GM19372 (cell line): ENCODE measurements around the gene ADA.
"Not testable (repeated sequence)": the region's sequence is repeated elsewhere in the genome, so short reads cannot be mapped to it uniquely, and the experiment has no call there.

Source experiments
- ATAC-seq: cut with Tn5 transposase; IDR thresholded peaks from one replicate; pipeline ENCODE4 v1.9.1; 2021; ENCODE audit warnings: mild to moderate bottlenecking, low read depth, moderate library complexity; ENCODE audit not compliant: unreplicated experiment

The ADA gene

GRCh38 chr20:44651684-44652423 lies at the start of gene ADA:
ADA (minus strand) TSS chr20:44651699; CDS start chr20:44651607, 92 bp downstream.
- no peak for ATAC-seq

GRCh38 chr20:44700306-44700705 lies 48.8 kb upstream of the ADA start:
- ATAC-seq, result no peak

GRCh38 chr20:44698351-44698750 lies 46.9 kb upstream of the ADA start:
- no peak for ATAC-seq

GRCh38 chr20:44697041-44697440 lies 45.5 kb upstream of the ADA start:
- ATAC-seq, result not testable (repeated sequence)

- no peak for ATAC-seq
These were observed 44.8 kb upstream of the ADA start for GRCh38 chr20:44696315-44696714.

- ATAC-seq, result no peak
These were observed 44.3 kb upstream of the ADA start for GRCh38 chr20:44695674-44696300.

- ATAC-seq, result no peak
These were observed 43.8 kb upstream of the ADA start for GRCh38 chr20:44695295-44695673.

GRCh38 chr20:44694159-44694558 lies 42.7 kb upstream of the ADA start:
- no peak for ATAC-seq

- ATAC-seq, result no peak
These were observed 42.1 kb upstream of the ADA start for GRCh38 chr20:44693627-44694026.

GRCh38 chr20:44692932-44693480 lies 41.5 kb upstream of the ADA start:
- no peak for ATAC-seq

GRCh38 chr20:44691424-44692423 lies 40.2 kb upstream of the ADA start:
- ATAC-seq, result no peak

- ATAC-seq, result no peak
These were observed 39.4 kb upstream of the ADA start for GRCh38 chr20:44690781-44691423.

GRCh38 chr20:44689809-44690208 lies 38.3 kb upstream of the ADA start:
- ATAC-seq, result no peak

- ATAC-seq, result no peak
These were observed 36.6 kb upstream of the ADA start for GRCh38 chr20:44688053-44688625.

- no peak for ATAC-seq
These were observed 35.4 kb upstream of the ADA start for GRCh38 chr20:44686934-44687333.

- ATAC-seq, result no peak
These were observed 32.8 kb upstream of the ADA start for GRCh38 chr20:44684047-44684967.

GRCh38 chr20:44683263-44684046 lies 32.0 kb upstream of the ADA start:
- ATAC-seq, result peak; percentile 80
